ENCODE measurements around the gene TMEM238. TPM values are rescaled to one million over a fixed set of nuclear protein-coding genes. Genes with fewer than 3 reads are reported as not detected.
"Not testable (repeated sequence)": the region's sequence is repeated elsewhere in the genome, so short reads cannot be mapped to it uniquely, and the experiment has no call there.

Gene TMEM238
- total RNA-seq, 1 experiment from 2014 or later, result 18.1 TPM

- H3K4me3 Mint-ChIP-seq (ENCODE audit: unreplicated experiment), result peak overlapping the region; percentile 38
- H3K9me3 ChIP-seq, result peaks cover 13% of the 10 kb centered on the region; the same call in 1 of the 2 replicates
- peaks cover 14% of the 10 kb centered on the region for H3K4me1 Mint-ChIP-seq (ENCODE audit: low read depth, unreplicated experiment)
- H3K36me3 Mint-ChIP-seq (ENCODE audit: insufficient read depth, unreplicated experiment), result peaks cover 45% of the 10 kb centered on the region
- peaks cover 5% of the 10 kb centered on the region; the same call in 1 of the 2 replicates for H3K36me3 ChIP-seq (ENCODE audit: control insufficient read depth, insufficient read depth, low read length)
- no peaks in the 10 kb centered on the region for H3K27me3 ChIP-seq (replicated peaks; ENCODE audit: control insufficient read depth, insufficient read depth, low read length)
- H3K4me1 ChIP-seq, result peaks cover 18% of the 10 kb centered on the region
- H3K9me3 Mint-ChIP-seq (ENCODE audit: unreplicated experiment), result peaks cover 11% of the 10 kb centered on the region
- H3K27ac Mint-ChIP-seq (ENCODE audit: unreplicated experiment), result no peak overlapping the region
- no peak overlapping the region for H3K4me3 ChIP-seq (ENCODE audit: low read depth, low read length)
- peaks cover 6% of the 10 kb centered on the region for H3K27me3 Mint-ChIP-seq (ENCODE audit: insufficient read depth, unreplicated experiment)
- CTCF ChIA-PET, result no interaction called here
- no peak for TF ChIP-seq CTCF (IDR thresholded peaks at IDR 0.05; ENCODE audit: insufficient read depth in 1 of 2, low read depth in 1 of 2, low read length in 1 of 2, severe bottlenecking in 1 of 2, unreplicated experiment in 1 of 2)
- BruUV-seq (replicated peaks), result no TSS peak
- intact Hi-C loops (cut with micrococcal nuclease; ENCODE audit: unreplicated experiment), result no loop called here
- DNase-seq, result no peak
- POLR2A ChIA-PET, result no interaction called here
Observed at GRCh38 chr19:55410168-55410567, 26.1 kb upstream of the TMEM238 start.

GRCh38 chr19:55409179-55409578, 25.1 kb upstream of the TMEM238 start:
- DNase-seq; H3K36me3 ChIP-seq (ENCODE audit: control insufficient read depth, insufficient read depth, low read length); H3K4me3 ChIP-seq (ENCODE audit: low read depth, low read length); H3K27me3 ChIP-seq (replicated peaks; ENCODE audit: control insufficient read depth, insufficient read depth, low read length); BruUV-seq (replicated peaks); H3K27me3 Mint-ChIP-seq (ENCODE audit: insufficient read depth, unreplicated experiment); CTCF ChIA-PET: not testable (repeated sequence)
- Mint-ChIP-seq H3K4me1 (ENCODE audit: low read depth, unreplicated experiment) (peaks cover 14% of the 10 kb centered on the region), H3K27ac (ENCODE audit: unreplicated experiment) (peak overlapping the region; percentile 69), H3K4me3 (ENCODE audit: unreplicated experiment) (peak overlapping the region; percentile 93), H3K9me3 (ENCODE audit: unreplicated experiment) (peaks cover 11% of the 10 kb centered on the region), H3K36me3 (ENCODE audit: insufficient read depth, unreplicated experiment) (peaks cover 55% of the 10 kb centered on the region)
- peaks cover 18% of the 10 kb centered on the region for H3K4me1 ChIP-seq
- POLR2A ChIA-PET, result interaction anchor here (0.7 kb wide), 1 partner anchor 52 kb away, joined by 3 read pairs; the partner anchor contains the start of gene ISOC2
- intact Hi-C loops (cut with micrococcal nuclease; ENCODE audit: unreplicated experiment), result loop anchor here (10.0 kb wide), 1 partner anchor 96 kb away; no protein-coding TSS in a partner anchor
- peaks cover 13% of the 10 kb centered on the region; the same call in 1 of the 2 replicates for H3K9me3 ChIP-seq

GRCh38 chr19:55408533-55408872, 24.4 kb upstream of the TMEM238 start:
- H3K9me3 Mint-ChIP-seq (ENCODE audit: unreplicated experiment), result peaks cover 11% of the 10 kb centered on the region
- peaks cover 62% of the 10 kb centered on the region for H3K36me3 Mint-ChIP-seq (ENCODE audit: insufficient read depth, unreplicated experiment)
- CTCF ChIA-PET, result no interaction called here
- H3K27ac Mint-ChIP-seq (ENCODE audit: unreplicated experiment), result peak overlapping the region; percentile 99
- DNase-seq, result no peak
- peaks cover 6% of the 10 kb centered on the region for H3K27me3 Mint-ChIP-seq (ENCODE audit: insufficient read depth, unreplicated experiment)
- BruUV-seq (replicated peaks), result TSS peak; percentile 87
- Histone ChIP-seq H3K9me3 (peaks cover 13% of the 10 kb centered on the region; the same call in 1 of the 2 replicates), H3K4me1 (peaks cover 18% of the 10 kb centered on the region), H3K4me3 (ENCODE audit: low read depth, low read length) (peak overlapping the region; percentile 42), H3K36me3 (ENCODE audit: control insufficient read depth, insufficient read depth, low read length) (peaks cover 5% of the 10 kb centered on the region; the same call in 1 of the 2 replicates), H3K27me3 (replicated peaks; ENCODE audit: control insufficient read depth, insufficient read depth, low read length) (no peaks in the 10 kb centered on the region)
- H3K4me1 Mint-ChIP-seq (ENCODE audit: low read depth, unreplicated experiment), result peaks cover 14% of the 10 kb centered on the region
- intact Hi-C loops (cut with micrococcal nuclease; ENCODE audit: unreplicated experiment), result loop anchor here (1.0 to 10.0 kb wide), 4 partner anchors 23 to 291 kb away; partner anchors contain the start of genes PPP1R12C, PPP6R1 and RPL28
- H3K4me3 Mint-ChIP-seq (ENCODE audit: unreplicated experiment), result peak overlapping the region; percentile 93
- no peak for TF ChIP-seq CTCF (IDR thresholded peaks at IDR 0.05; ENCODE audit: insufficient read depth in 1 of 2, low read depth in 1 of 2, low read length in 1 of 2, severe bottlenecking in 1 of 2, unreplicated experiment in 1 of 2)
- POLR2A ChIA-PET, result interaction anchor here (0.7 to 1.4 kb wide), 2 partner anchors 53 to 191 kb away, joined by 3 to 10 read pairs; partner anchors contain the start of genes FIZ1, ISOC2 and ZNF524
